ENCODE data around the gene AP2M1. TPM values are rescaled to one million over a fixed set of nuclear protein-coding genes. Genes with fewer than 3 reads are reported as not detected.

Gene AP2M1
- total RNA-seq, 3 donors from 2014 or later, result 195 to 240 (median 204) TPM

DNA sequence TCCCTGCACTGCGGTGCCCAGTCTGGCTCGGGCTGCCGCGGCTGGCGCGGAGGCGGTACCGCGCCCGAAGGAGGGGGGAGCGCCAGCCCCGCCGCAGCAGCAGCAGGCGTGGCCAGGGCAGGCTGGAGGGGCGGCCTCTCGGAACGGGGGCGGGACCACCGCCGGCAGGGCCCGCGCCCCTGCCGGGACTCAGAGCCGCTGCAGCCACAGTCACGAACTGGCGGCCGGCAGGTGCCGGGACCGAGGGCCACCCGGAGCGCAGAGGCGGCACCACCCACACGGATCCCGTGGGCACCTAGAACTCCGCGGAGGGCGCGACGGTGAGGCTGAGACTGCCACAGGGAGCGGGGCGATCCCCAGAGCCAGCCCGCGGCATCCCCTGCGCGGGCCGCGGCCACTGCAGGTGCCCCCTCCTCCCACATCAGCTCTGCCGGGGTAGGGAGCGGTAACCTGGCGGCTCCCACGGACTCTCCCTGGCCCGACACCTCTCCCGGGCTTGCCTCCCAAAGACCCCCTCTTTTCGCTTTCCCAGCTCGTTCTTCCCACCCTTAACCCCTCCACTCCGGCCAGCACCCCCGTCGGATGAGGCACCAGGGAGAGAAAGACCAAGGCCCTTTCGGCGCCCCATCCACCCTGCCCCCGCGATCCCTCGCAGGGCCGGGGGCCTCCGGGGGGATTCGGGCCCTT is 54.9 kb downstream of the AP2M1 start, which contains the start of gene VWA5B2:
Gene VWA5B2, plus strand, starts transcription at position 192 of the 687 bp plus-strand sequence. CDS start 944 bp downstream, outside the sequence.
- Histone ChIP-seq H3K36me3 (no peaks in the 10 kb centered on the region), H3K4me1 (peaks cover 4 to 8% of the 10 kb centered on the region in 2 donors), H3K9me3 (no peaks in the 10 kb centered on the region), H3K4me3 (peak within 1 kb of the TSS; percentile 41 to 68 (median 54)), H3K27ac (no peak within 1 kb of the TSS), H3K27me3 (peaks cover 10 to 37% of the 10 kb centered on the region in 2 donors)
- intact Hi-C loops (cut with DNase I; ENCODE audit: low total_unique reads), result loop anchor here (5.0 kb wide), 1 partner anchor 1958 kb away; no protein-coding TSS in a partner anchor
- no peak for TF ChIP-seq POLR2AphosphoS5 (IDR thresholded peaks at IDR 0.05)
- TF ChIP-seq, protein P1, sequence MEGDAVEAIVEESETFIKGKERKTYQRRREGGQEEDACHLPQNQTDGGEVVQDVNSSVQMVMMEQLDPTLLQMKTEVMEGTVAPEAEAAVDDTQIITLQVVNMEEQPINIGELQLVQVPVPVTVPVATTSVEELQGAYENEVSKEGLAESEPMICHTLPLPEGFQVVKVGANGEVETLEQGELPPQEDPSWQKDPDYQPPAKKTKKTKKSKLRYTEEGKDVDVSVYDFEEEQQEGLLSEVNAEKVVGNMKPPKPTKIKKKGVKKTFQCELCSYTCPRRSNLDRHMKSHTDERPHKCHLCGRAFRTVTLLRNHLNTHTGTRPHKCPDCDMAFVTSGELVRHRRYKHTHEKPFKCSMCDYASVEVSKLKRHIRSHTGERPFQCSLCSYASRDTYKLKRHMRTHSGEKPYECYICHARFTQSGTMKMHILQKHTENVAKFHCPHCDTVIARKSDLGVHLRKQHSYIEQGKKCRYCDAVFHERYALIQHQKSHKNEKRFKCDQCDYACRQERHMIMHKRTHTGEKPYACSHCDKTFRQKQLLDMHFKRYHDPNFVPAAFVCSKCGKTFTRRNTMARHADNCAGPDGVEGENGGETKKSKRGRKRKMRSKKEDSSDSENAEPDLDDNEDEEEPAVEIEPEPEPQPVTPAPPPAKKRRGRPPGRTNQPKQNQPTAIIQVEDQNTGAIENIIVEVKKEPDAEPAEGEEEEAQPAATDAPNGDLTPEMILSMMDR (IDR thresholded peaks at IDR 0.05), result peak in 1 of 3 donors; percentile 29
- DNase-seq (ENCODE audit: low spot score in 2 of 2), result peak in 1 of 2 donors; percentile 26

DNA sequence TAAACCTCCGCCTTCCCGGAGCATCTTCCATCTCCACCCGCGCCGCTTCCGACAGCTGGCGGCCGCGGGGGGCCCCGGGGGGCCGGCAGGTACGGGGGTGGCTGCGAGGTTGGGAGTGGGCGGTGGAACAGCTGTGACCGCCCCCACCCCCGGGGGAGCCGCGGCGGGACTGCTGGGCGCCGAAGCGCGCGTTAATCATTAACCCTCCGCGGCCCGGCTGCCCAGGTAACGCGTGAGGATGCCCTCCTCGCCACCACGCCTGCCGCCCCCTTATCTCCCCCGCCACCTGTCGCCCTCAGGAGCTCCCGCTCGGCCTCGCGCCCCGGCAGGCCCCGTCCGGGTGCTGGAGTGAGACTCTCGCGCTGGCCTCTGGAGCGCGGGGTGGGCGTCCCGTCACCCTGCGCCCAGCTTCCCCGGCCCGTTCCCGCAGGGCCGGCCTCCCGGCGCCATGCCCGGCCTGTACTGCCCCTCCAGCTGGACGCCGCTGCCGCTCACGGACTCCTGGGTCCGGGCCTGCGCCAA is 55.5 kb downstream of the AP2M1 start:
- TF ChIP-seq, protein P1 (IDR thresholded peaks at IDR 0.05), result no peak
- TF ChIP-seq POLR2A (IDR thresholded peaks at IDR 0.05), result no peak
- TF ChIP-seq POLR2AphosphoS5 (IDR thresholded peaks at IDR 0.05), result no peak

DNA sequence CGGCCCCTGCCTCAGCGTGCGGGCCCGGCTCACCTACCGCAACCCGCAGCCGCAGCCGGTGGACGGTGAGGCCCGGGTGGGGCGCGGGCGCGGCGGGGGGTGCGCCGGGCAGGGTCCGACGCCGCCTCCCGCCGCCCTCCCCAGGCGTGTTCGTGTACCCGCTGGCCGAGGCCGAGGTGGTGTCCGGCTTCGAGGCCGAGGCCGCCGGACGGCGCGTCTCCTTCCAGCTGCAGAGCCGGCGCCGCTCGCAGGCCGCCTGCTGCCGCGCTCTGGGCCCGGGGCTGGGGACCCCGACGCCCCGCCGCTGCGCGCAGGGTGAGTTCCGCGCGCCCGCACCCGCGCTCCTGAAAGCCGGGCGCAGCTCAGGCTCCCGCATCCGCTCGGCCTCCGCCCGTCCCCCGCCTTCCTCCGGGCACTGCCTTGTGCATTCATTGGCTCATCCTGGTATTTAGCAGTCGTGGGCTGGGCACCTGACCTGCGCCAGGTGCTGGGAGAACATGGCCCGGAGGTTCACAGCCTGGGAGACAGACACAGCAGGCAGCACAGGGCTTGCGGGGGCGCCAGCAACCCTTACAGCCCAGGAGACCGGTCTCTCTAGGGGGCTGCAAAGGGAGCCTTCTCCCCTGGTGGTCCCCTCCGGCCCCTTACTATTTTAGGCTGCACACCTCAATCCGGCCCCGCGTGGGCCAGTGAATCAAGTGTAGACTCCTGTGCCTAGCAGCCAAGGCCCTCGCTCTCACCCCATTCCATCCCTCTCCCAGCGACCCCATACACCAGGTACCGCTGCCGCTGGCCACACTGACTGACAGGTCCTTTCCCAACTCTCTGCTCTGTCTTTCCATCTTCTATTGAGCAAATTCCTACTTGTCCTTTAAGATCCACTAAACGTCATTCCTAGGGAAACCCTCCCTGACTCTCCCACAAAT is 56.2 kb downstream of the AP2M1 start:
- Histone ChIP-seq H3K27me3 (peaks cover 10 to 37% of the 10 kb centered on the region in 2 donors), H3K4me1 (peaks cover 4 to 8% of the 10 kb centered on the region in 2 donors), H3K27ac (no peak overlapping the region), H3K9me3 (no peaks in the 10 kb centered on the region), H3K36me3 (no peaks in the 10 kb centered on the region), H3K4me3 (peak overlapping the region; percentile 41 to 68 (median 54))
- peak; percentile 46 to 60 for DNase-seq (ENCODE audit: low spot score in 2 of 2)
- TF ChIP-seq, protein P1 (IDR thresholded peaks at IDR 0.05), result no peak
- TF ChIP-seq POLR2AphosphoS5 (IDR thresholded peaks at IDR 0.05) (no peak), POLR2A (IDR thresholded peaks at IDR 0.05) (no peak)
- intact Hi-C loops (cut with DNase I; ENCODE audit: low total_unique reads), result loop anchor here (5.0 kb wide), 1 partner anchor 1956 kb away; no protein-coding TSS in a partner anchor

More for the DNA sequence above, 55.5 kb downstream of the AP2M1 start:
- Histone ChIP-seq H3K27ac (no peak overlapping the region), H3K4me1 (peaks cover 4 to 8% of the 10 kb centered on the region in 2 donors), H3K27me3 (peaks cover 10 to 37% of the 10 kb centered on the region in 2 donors), H3K4me3 (peak overlapping the region; percentile 41 to 68 (median 54)), H3K36me3 (no peaks in the 10 kb centered on the region), H3K9me3 (no peaks in the 10 kb centered on the region)
- intact Hi-C loops (cut with DNase I; ENCODE audit: low total_unique reads), result loop anchor here (5.0 kb wide), 1 partner anchor 1957 kb away; no protein-coding TSS in a partner anchor
- DNase-seq (ENCODE audit: low spot score in 2 of 2), result no peak

DNA sequence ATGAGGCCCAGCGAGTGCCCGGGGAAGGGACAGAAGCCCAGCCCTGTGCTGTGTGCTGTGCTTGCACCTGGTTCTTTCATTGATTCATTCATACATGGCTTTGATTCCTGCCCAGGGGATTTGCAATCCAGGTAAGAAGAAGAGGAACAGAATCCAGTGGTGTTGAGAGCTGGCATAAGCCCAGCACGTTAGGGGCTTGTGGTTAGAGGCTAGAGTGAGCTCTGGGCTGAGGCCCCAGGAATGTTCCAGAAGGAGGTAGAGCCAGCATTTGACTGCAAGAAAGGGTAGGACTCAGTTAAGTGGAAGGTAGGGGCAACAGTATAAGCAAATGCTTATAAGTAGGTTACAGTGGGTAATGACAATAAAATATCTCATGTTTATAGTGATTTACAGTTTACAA is 57.0 kb downstream of the AP2M1 start:
- Histone ChIP-seq H3K27me3 (peaks cover 10 to 37% of the 10 kb centered on the region in 2 donors), H3K4me1 (peaks cover 4 to 8% of the 10 kb centered on the region in 2 donors), H3K27ac (no peak overlapping the region), H3K36me3 (no peaks in the 10 kb centered on the region), H3K9me3 (no peaks in the 10 kb centered on the region), H3K4me3 (no peak overlapping the region)
- DNase-seq (ENCODE audit: low spot score in 2 of 2), result no peak
- TF ChIP-seq POLR2AphosphoS5 (IDR thresholded peaks at IDR 0.05) (no peak), POLR2A (IDR thresholded peaks at IDR 0.05) (no peak)
- TF ChIP-seq, protein P1 (IDR thresholded peaks at IDR 0.05), result no peak
- intact Hi-C loops (cut with DNase I; ENCODE audit: low total_unique reads), result loop anchor here (5.0 kb wide), 1 partner anchor 1956 kb away; no protein-coding TSS in a partner anchor

Data from breast epithelium (tissue), 4 donors.